ENCODE measurements around the gene KRT83.

Gene KRT83

DNA sequence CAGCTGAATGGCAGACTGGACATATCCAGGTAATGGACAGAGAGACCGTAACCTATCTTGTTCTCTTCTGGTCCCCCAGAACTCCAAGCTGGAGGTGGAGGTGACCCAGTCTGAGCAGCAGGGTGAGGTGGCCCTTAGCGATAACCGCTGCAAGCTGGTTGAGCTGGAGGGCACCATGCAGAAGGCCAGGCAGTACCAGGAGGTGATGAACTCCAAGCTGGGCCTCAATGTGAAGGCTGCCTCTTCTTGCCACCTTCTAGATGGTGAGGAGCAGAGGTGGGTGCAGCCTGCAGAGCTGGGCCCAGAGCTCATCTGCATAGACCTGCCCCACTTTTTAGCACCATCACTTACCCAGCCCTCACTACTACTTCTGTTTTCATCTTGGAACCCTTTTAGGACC, 53.9 kb downstream of the KRT83 start:
- no peak for DNase-seq

DNA sequence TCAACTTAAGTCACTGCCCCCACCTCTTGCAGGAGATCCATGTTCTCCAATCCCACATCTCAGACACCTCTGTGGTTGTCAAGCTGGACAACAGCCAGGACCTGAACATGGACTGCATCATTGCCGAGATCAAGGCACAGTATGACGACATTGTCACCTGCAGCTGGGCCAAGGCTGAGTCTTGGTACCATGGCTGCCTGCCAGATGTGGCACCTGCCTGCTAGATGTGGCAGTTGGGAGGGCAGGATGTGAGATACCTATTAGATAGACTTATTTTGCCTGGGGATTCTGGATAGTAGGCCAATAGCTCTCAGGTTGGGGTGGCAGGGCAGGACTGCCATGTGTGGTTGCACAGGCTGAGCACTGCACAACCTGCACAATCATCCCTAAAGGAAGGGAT, 54.7 kb downstream of the KRT83 start:
- no peak for DNase-seq

DNA sequence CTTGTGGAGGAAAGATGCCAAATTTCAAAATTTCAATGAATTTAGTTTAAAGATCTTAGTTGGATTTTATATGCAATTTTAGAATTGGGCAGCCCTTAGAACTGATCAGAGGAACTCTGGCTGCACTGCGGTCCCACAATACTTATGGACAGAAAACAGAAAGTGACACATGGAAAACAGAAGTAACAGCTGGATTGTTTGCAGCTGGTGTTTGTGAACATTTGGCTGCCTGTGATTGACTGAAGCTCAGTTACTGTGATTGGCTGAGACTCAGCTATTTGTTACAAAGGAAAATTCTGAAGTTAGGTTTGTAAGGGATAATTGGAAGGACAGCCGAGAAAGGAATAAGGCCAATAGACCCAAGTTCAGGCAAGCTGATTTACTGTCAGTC, 56.8 kb downstream of the KRT83 start:
- DNase-seq, result peak in 3 of 51 donors; percentile 6 to 32 (median 23)

Measured in hypothalamus (tissue), 51 donors.